Measurements from ENCODE around the gene AP2B1. TPM values are rescaled to one million over a fixed set of nuclear protein-coding genes. Genes with fewer than 3 reads are reported as not detected.

Gene AP2B1
- polyA plus RNA-seq, 1 donor (not counting 4 experiments of a cell fraction or from before 2014, with no cell fraction given): 189 TPM

GRCh38 chr17:35557353-35557752 lies 29.8 kb upstream of the AP2B1 start:
- H3K27ac ChIP-seq (ENCODE audit: control insufficient read depth, insufficient read depth, low read length): no peak overlapping the region
- dilution Hi-C loops (cut with MboI; ENCODE audit: extremely low pct_ligation_motif_present, low sequenced_read_pairs): no loop called here
- H4K20me1 ChIP-seq (ENCODE audit: control insufficient read depth, extremely low read depth, insufficient read depth, low read length): no peaks in the 10 kb centered on the region
- no peaks in the 10 kb centered on the region for H3K36me3 ChIP-seq (ENCODE audit: control insufficient read depth in 2 of 2, extremely low read depth in 1 of 2, insufficient read depth in 2 of 2, low read length in 2 of 2)
- H3K27me3 ChIP-seq (ENCODE audit: control insufficient read depth, extremely low read depth, insufficient read depth, low read length): peaks cover 4% of the 10 kb centered on the region
- no peaks in the 10 kb centered on the region for H3K4me1 ChIP-seq (ENCODE audit: control insufficient read depth, extremely low read depth, insufficient read depth, low read length)
- no peak for DNase-seq (ENCODE audit: low read depth, low spot score)
- H3K9me1 ChIP-seq (ENCODE audit: control insufficient read depth, extremely low read depth, insufficient read depth, low read length): no peaks in the 10 kb centered on the region
- TF ChIP-seq, protein P1, sequence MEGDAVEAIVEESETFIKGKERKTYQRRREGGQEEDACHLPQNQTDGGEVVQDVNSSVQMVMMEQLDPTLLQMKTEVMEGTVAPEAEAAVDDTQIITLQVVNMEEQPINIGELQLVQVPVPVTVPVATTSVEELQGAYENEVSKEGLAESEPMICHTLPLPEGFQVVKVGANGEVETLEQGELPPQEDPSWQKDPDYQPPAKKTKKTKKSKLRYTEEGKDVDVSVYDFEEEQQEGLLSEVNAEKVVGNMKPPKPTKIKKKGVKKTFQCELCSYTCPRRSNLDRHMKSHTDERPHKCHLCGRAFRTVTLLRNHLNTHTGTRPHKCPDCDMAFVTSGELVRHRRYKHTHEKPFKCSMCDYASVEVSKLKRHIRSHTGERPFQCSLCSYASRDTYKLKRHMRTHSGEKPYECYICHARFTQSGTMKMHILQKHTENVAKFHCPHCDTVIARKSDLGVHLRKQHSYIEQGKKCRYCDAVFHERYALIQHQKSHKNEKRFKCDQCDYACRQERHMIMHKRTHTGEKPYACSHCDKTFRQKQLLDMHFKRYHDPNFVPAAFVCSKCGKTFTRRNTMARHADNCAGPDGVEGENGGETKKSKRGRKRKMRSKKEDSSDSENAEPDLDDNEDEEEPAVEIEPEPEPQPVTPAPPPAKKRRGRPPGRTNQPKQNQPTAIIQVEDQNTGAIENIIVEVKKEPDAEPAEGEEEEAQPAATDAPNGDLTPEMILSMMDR (optimal IDR thresholded peaks at IDR 0.05 in 1 of 3, IDR thresholded peaks at IDR 0.05 in 1 of 3, conservative IDR thresholded peaks at IDR 0.05 in 1 of 3; ENCODE audit: extremely low read depth in 1 of 3, insufficient read depth in 2 of 3, low read length in 3 of 3): no peak
- no peak for TF ChIP-seq EZH2 (IDR thresholded peaks at IDR 0.05; ENCODE audit: low read length)
- no peaks in the 10 kb centered on the region for H3K9me3 ChIP-seq (ENCODE audit: control insufficient read depth, low read depth, low read length)
- no peak overlapping the region for H3K4me3 ChIP-seq (ENCODE audit: control insufficient read depth in 2 of 3, extremely low read depth in 1 of 3, insufficient read depth in 2 of 3, low read depth in 1 of 3, low read length in 3 of 3)
- H2AFZ ChIP-seq (ENCODE audit: control insufficient read depth, low read length): no peak overlapping the region
- H3K9ac ChIP-seq (ENCODE audit: control insufficient read depth, extremely low read depth, insufficient read depth, low read length): no peak overlapping the region
- no peaks in the 10 kb centered on the region for H3K79me2 ChIP-seq (ENCODE audit: control insufficient read depth, insufficient read depth, low read length)
- no peak overlapping the region for H3K4me2 ChIP-seq (ENCODE audit: control insufficient read depth, extremely low read depth, insufficient read depth, low read depth, low read length)
- no peak for FAIRE-seq

- H3K27me3 ChIP-seq (ENCODE audit: control insufficient read depth, extremely low read depth, insufficient read depth, low read length): no peaks in the 10 kb centered on the region
- H3K4me2 ChIP-seq (ENCODE audit: control insufficient read depth, extremely low read depth, insufficient read depth, low read depth, low read length): no peak overlapping the region
- no peak for DNase-seq (ENCODE audit: low read depth, low spot score)
- H3K4me1 ChIP-seq (ENCODE audit: control insufficient read depth, extremely low read depth, insufficient read depth, low read length): no peaks in the 10 kb centered on the region
- dilution Hi-C loops (cut with MboI; ENCODE audit: extremely low pct_ligation_motif_present, low sequenced_read_pairs): no loop called here
- FAIRE-seq: no peak
- H4K20me1 ChIP-seq (ENCODE audit: control insufficient read depth, extremely low read depth, insufficient read depth, low read length): no peaks in the 10 kb centered on the region
- H3K27ac ChIP-seq (ENCODE audit: control insufficient read depth, insufficient read depth, low read length): no peak overlapping the region
- no peak overlapping the region for H3K9ac ChIP-seq (ENCODE audit: control insufficient read depth, extremely low read depth, insufficient read depth, low read length)
- H3K9me3 ChIP-seq (ENCODE audit: control insufficient read depth, low read depth, low read length): no peaks in the 10 kb centered on the region
- H3K36me3 ChIP-seq (ENCODE audit: control insufficient read depth in 2 of 2, extremely low read depth in 1 of 2, insufficient read depth in 2 of 2, low read length in 2 of 2): no peaks in the 10 kb centered on the region
- H2AFZ ChIP-seq (ENCODE audit: control insufficient read depth, low read length): no peak overlapping the region
- no peak for TF ChIP-seq EZH2 (IDR thresholded peaks at IDR 0.05; ENCODE audit: low read length)
- TF ChIP-seq, protein P1 (optimal IDR thresholded peaks at IDR 0.05 in 1 of 3, IDR thresholded peaks at IDR 0.05 in 1 of 3, conservative IDR thresholded peaks at IDR 0.05 in 1 of 3; ENCODE audit: extremely low read depth in 1 of 3, insufficient read depth in 2 of 3, low read length in 3 of 3): no peak
- H3K79me2 ChIP-seq (ENCODE audit: control insufficient read depth, insufficient read depth, low read length): no peaks in the 10 kb centered on the region
- no peak overlapping the region for H3K4me3 ChIP-seq (ENCODE audit: control insufficient read depth in 2 of 3, extremely low read depth in 1 of 3, insufficient read depth in 2 of 3, low read depth in 1 of 3, low read length in 3 of 3)
- no peaks in the 10 kb centered on the region for H3K9me1 ChIP-seq (ENCODE audit: control insufficient read depth, extremely low read depth, insufficient read depth, low read length)
These were observed 27.5 kb upstream of the AP2B1 start for GRCh38 chr17:35559495-35560210.
